IMR-90 (cell line): ENCODE results near the gene ERMARD. TPM values are rescaled to one million over a fixed set of nuclear protein-coding genes. Genes with fewer than 3 reads are reported as not detected.

Experiments
- ATAC-seq: fragments of 200-7000 bp; cut with Tn5 transposase; 2 replicates; pipeline ENCODE4 v1.9.1; 2020; ENCODE audit warnings: low read depth, mild to moderate bottlenecking, moderate library complexity
- BruUV-seq: library from RNA; stranded (reverse); fragments of 400-500 nt; replicated peaks from 2 replicates; lab custom pipeline; 2021; lab: Mats Ljungman, UMichigan
- CTCF ChIA-PET: fragments of 300-600 bp; formaldehyde crosslinking; extraction: SDS; loops from one replicate; lab custom pipeline; 2021; ENCODE audit warnings: antibody characterized with exemption; lab: Yijun Ruan, JAX
- POLR2A ChIA-PET: fragments of 300-600 bp; sonication (Branson Sonifier 250); formaldehyde crosslinking; loops from one replicate; lab custom pipeline; 2022; ENCODE audit warnings: antibody characterized with exemption; ENCODE audit not compliant: unreplicated experiment; lab: Charles Lee
- DNase-seq: peaks from one replicate; pipeline ENCODE4 v3.0.0; 2013
- H2AFZ ChIP-seq: replicated peaks from 2 replicates; pipeline ENCODE3; 2013; ENCODE audit warnings: low read length, mild to moderate bottlenecking; ENCODE audit not compliant: poor library complexity
- H2AK5ac ChIP-seq: 2 replicates; pipeline ENCODE4 v1.6.1; 2013; ENCODE audit warnings: low read depth, low read length, inconsistent platforms
- H2AK9ac ChIP-seq: replicated peaks from 2 replicates; pipeline ENCODE3; 2013; ENCODE audit warnings: mild to moderate bottlenecking, low read depth, low read length, moderate library complexity; ENCODE audit not compliant: poor library complexity
- H2BK120ac ChIP-seq: 2 replicates; pipeline ENCODE4 v1.6.1; 2013; ENCODE audit warnings: low read depth, low read length, inconsistent platforms
- H2BK15ac ChIP-seq: 3 replicates; pipeline ENCODE4 v1.6.1; 2013; ENCODE audit warnings: low read depth, low read length, inconsistent platforms
- H2BK20ac ChIP-seq: 2 replicates; pipeline ENCODE4 v1.6.1; 2013; ENCODE audit warnings: low read depth, mild to moderate bottlenecking, inconsistent platforms, low read length, moderate library complexity
- H2BK5ac ChIP-seq: 2 replicates; pipeline ENCODE4 v1.6.1; 2013; ENCODE audit warnings: mild to moderate bottlenecking, low read depth, low read length, inconsistent platforms; ENCODE audit not compliant: poor library complexity, severe bottlenecking
- H3K14ac ChIP-seq: replicated peaks from 2 replicates; pipeline ENCODE4 v1.6.1; 2013; ENCODE audit warnings: low read depth, low read length, inconsistent platforms
- H3K18ac ChIP-seq: 2 replicates; pipeline ENCODE4 v1.6.1; 2013; ENCODE audit warnings: low read depth, low read length, control low read depth
- H3K23ac ChIP-seq: 2 replicates; pipeline ENCODE4 v1.6.1; 2013; ENCODE audit warnings: low read depth, low read length, inconsistent platforms
- H3K27ac ChIP-seq: 2 replicates; pipeline ENCODE4 v1.5.1; 2013; ENCODE audit warnings: mild to moderate bottlenecking, control low read depth, low read length; ENCODE audit not compliant: insufficient read depth
- H3K27me3 ChIP-seq: 2 replicates; pipeline ENCODE4 v1.6.1; 2013; ENCODE audit warnings: low read length; ENCODE audit not compliant: control insufficient read depth, insufficient read depth
- H3K36me3 ChIP-seq: 2 replicates; pipeline ENCODE4 v1.6.1; 2013; ENCODE audit warnings: low read length, mixed read lengths; ENCODE audit not compliant: control insufficient read depth, insufficient read depth
- H3K4ac ChIP-seq: 2 replicates; pipeline ENCODE4 v1.6.1; 2013; ENCODE audit warnings: low read depth, low read length, inconsistent platforms
- H3K4me1 ChIP-seq: 2 replicates; pipeline ENCODE4 v1.6.1; 2013; ENCODE audit warnings: low read length, mixed read lengths; ENCODE audit not compliant: control insufficient read depth, insufficient read depth
- H3K4me2 ChIP-seq: 2 replicates; pipeline ENCODE4 v1.6.1; 2013; ENCODE audit warnings: low read depth, mild to moderate bottlenecking, control low read depth, low read length, moderate library complexity
- H3K4me3 ChIP-seq: 2 replicates; pipeline ENCODE4 v1.5.1; 2013; ENCODE audit warnings: low read depth, mild to moderate bottlenecking, control low read depth, low read length, moderate library complexity; ENCODE audit not compliant: insufficient read depth
- H3K56ac ChIP-seq: 2 replicates; pipeline ENCODE4 v1.6.1; 2013; ENCODE audit warnings: low read length, inconsistent platforms; ENCODE audit not compliant: insufficient read depth; ENCODE audit errors: extremely low read depth
- H3K79me1 ChIP-seq, 2 experiments: 2 replicates each; pipeline ENCODE4 v1.6.1; 2013; ENCODE audit warnings: low read length in 2 of 2, inconsistent platforms in 1 of 2, low read depth in 1 of 2
- H3K9ac ChIP-seq: 2 replicates; pipeline ENCODE4 v1.6.1; 2013; ENCODE audit warnings: low read depth, low read length, control low read depth
- H3K9me1 ChIP-seq: 2 replicates; pipeline ENCODE4 v1.6.1; 2013; ENCODE audit warnings: low read length, inconsistent platforms; ENCODE audit not compliant: insufficient read depth
- H3K9me3 ChIP-seq: 2 replicates; pipeline ENCODE4 v1.6.1; 2013; ENCODE audit warnings: low read length; ENCODE audit not compliant: control insufficient read depth, insufficient read depth
- H4K20me1 ChIP-seq: 2 replicates; pipeline ENCODE4 v1.6.1; 2013; ENCODE audit warnings: low read length, inconsistent platforms; ENCODE audit not compliant: insufficient read depth
- H4K5ac ChIP-seq: 2 replicates; pipeline ENCODE4 v1.6.1; 2013; ENCODE audit warnings: mild to moderate bottlenecking, low read depth, low read length, control low read depth
- H4K8ac ChIP-seq, 2 experiments: 2 replicates each; pipeline ENCODE4 v1.6.1; 2013; ENCODE audit warnings: low read depth in 2 of 2, low read length in 2 of 2, control low read depth in 1 of 2, inconsistent platforms in 1 of 2
- H4K91ac ChIP-seq: 2 replicates; pipeline ENCODE4 v1.6.1; 2013; ENCODE audit warnings: low read depth, low read length, inconsistent platforms; ENCODE audit not compliant: insufficient read depth
- BHLHE40 ChIP-seq: fragments of 150-350 bp; IDR thresholded peaks from 2 replicates; pipeline ENCODE4 v1.6.1; 2016; ENCODE audit warnings: mild to moderate bottlenecking, low read depth, low read length
- CHD1 ChIP-seq: IDR thresholded peaks from 2 replicates; pipeline ENCODE4 v1.6.1; 2012; ENCODE audit warnings: low read depth, low read length, improper control_type of control experiment
- FOS ChIP-seq: fragments of 150-350 bp; IDR thresholded peaks from 2 replicates; pipeline ENCODE4 v1.6.1; 2016; ENCODE audit warnings: low read depth, low read length
- MAFK ChIP-seq: IDR thresholded peaks from 2 replicates; pipeline ENCODE4 v1.6.1; 2012; ENCODE audit warnings: low read depth, low read length, improper control_type of control experiment
- MAZ ChIP-seq: IDR thresholded peaks from 2 replicates; pipeline ENCODE4 v1.6.1; 2012; ENCODE audit warnings: low read depth, mild to moderate bottlenecking, low read length, improper control_type of control experiment, moderate library complexity, borderline replicate concordance
- MXI1 ChIP-seq: IDR thresholded peaks from 2 replicates; pipeline ENCODE4 v1.6.1; 2012; ENCODE audit warnings: low read depth, mild to moderate bottlenecking, low read length, moderate library complexity, borderline replicate concordance
- NFE2L2 ChIP-seq: fragments of 150-350 bp; IDR thresholded peaks from 2 replicates; pipeline ENCODE4 v1.6.1; 2016; ENCODE audit warnings: low read depth, mild to moderate bottlenecking, low read length
- RAD21 ChIP-seq: IDR thresholded peaks from 2 replicates; pipeline ENCODE4 v1.6.1; 2012; ENCODE audit warnings: low read length, improper control_type of control experiment
- RCOR1 ChIP-seq: IDR thresholded peaks from 2 replicates; pipeline ENCODE4 v1.6.1; 2012; ENCODE audit warnings: mild to moderate bottlenecking, low read length, improper control_type of control experiment; ENCODE audit not compliant: insufficient replicate concordance
- RFX5 ChIP-seq: IDR thresholded peaks from 2 replicates; pipeline ENCODE4 v1.8.0; 2012; ENCODE audit warnings: low read depth, mild to moderate bottlenecking, low read length, moderate library complexity
- SMC3 ChIP-seq: fragments of 150-350 bp; IDR thresholded peaks from 2 replicates; pipeline ENCODE4 v1.6.1; 2016; ENCODE audit warnings: low read depth, mild to moderate bottlenecking, antibody characterized with exemption, low read length, moderate library complexity
- WGBS, 2 experiments: methylation state at CpG; one replicate each; pipeline versions ENCODE4 v1.1.5 to v1.1.7; 2013; ENCODE audit warnings: missing lambda C conversion rate in 2 of 2; ENCODE audit not compliant: insufficient read length in 1 of 2; ENCODE audit errors: extremely low coverage in 2 of 2; 5-methylcytosine and 5-hydroxymethylcytosine counted together
- dilution Hi-C: fragments of 300-500 bp; cut with HindIII; formaldehyde crosslinking; loops from one replicate; pipeline ENCODE4 v1.14.3; 2018; ENCODE audit warnings: low sequenced_read_pairs; ENCODE audit not compliant: unreplicated experiment
- in situ Hi-C: fragments of 300-500 bp; cut with MboI; formaldehyde crosslinking; loops from 3 replicates; pipeline ENCODE4 v1.14.3; 2019; ENCODE audit warnings: low sequenced_read_pairs, inconsistent platforms, mixed read lengths
- intact Hi-C: fragments of 100-400 bp; cut with micrococcal nuclease; formaldehyde crosslinking; loops from 2 replicates; pipeline ENCODE4 v1.10.0; 2022
- polyA plus RNA-seq, 3 experiments: library from polyadenylated mRNA; depleted of rRNA; stranded (reverse); fragments of >200 nt; gene quantifications; 2 replicates each; pipeline ENCODE4 v1.2.3, GENCODE V29; 2012; ENCODE audit warnings: low replicate concordance in 1 of 3
- total RNA-seq: library from RNA; depleted of rRNA; stranded (reverse); fragments of >200 nt; gene quantifications from 2 replicates; pipeline ENCODE4 v1.2.3, GENCODE V29; 2012
- TF ChIP-seq, protein P1 (sequence below): fragments of 150-350 bp; IDR thresholded peaks from 2 replicates; pipeline ENCODE4 v1.6.1; 2017; ENCODE audit warnings: mild to moderate bottlenecking, antibody characterized with exemption, low read length, low read depth
- TF ChIP-seq, protein P2 (sequence below): conservative IDR thresholded peaks from 2 replicates; pipeline ENCODE4 v1.5.1; 2012; ENCODE audit warnings: mild to moderate bottlenecking, low read depth, low read length, improper control_type of control experiment

The ERMARD gene
- total and polyA plus RNA-seq, 2 of the 4 experiments (the other 2 are of a cell fraction): 15.1 to 25.4 TPM

DNA sequence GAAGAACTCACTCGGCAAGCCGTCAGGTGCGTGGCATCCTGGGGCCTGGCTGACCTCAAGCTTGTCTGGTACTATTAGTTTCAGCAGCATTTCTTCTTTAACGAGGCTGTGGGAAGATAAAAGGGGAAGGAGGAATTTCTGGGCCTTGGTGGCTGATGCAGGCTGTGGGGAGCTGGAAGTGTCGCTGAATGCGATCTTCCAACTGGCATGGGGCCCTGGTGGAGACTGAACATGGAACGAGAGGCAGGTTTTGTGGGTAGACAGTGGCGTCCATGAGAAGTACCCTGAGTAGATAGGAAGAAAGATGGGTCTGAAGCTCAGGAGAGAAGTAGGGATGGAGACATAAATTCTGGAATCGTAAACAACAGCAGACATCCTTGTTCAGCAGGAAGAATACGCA is 23.9 kb downstream of the ERMARD start:
- Histone ChIP-seq H3K18ac (no peak overlapping the region), H3K4me2 (no peak overlapping the region), H3K14ac (no peak overlapping the region), H3K56ac (no peak overlapping the region), H2BK5ac (no peak overlapping the region), H2AK5ac (no peak overlapping the region), H4K91ac (no peak overlapping the region), H4K20me1 (no peaks in the 10 kb centered on the region), H3K9me3 (no peaks in the 10 kb centered on the region), H3K36me3 (peaks cover 29% of the 10 kb centered on the region), H3K4me3 (no peak overlapping the region), H3K23ac (no peak overlapping the region), H2BK20ac (no peak overlapping the region), H3K9me1 (no peaks in the 10 kb centered on the region; the same call in 1 of the 2 replicates), H3K4ac (no peak overlapping the region; the same call in 1 of the 2 replicates), H2AK9ac (no peak overlapping the region), H3K4me1 (peaks cover 6% of the 10 kb centered on the region; the same call in 1 of the 2 replicates), H2AFZ (no peak overlapping the region), H3K9ac (no peak overlapping the region), H3K27ac (no peak overlapping the region), H2BK15ac (no peak overlapping the region), H2BK120ac (no peak overlapping the region), H3K79me1 (no peaks in the 10 kb centered on the region), H4K5ac (no peak overlapping the region), H3K27me3 (no peaks in the 10 kb centered on the region), H4K8ac (no peak overlapping the region)
- no TSS peak for BruUV-seq
- in situ Hi-C loops: no loop called here
- DNase-seq: no peak
- ChIA-PET POLR2A (no interaction called here), CTCF (no interaction called here)
- ATAC-seq: no peak
- TF ChIP-seq BHLHE40 (no peak), MAZ (no peak), RAD21 (no peak), RCOR1 (no peak), SMC3 (no peak), CHD1 (no peak), RFX5 (no peak), FOS (no peak), MXI1 (no peak), NFE2L2 (no peak), MAFK (no peak)
- TF ChIP-seq, protein P1, sequence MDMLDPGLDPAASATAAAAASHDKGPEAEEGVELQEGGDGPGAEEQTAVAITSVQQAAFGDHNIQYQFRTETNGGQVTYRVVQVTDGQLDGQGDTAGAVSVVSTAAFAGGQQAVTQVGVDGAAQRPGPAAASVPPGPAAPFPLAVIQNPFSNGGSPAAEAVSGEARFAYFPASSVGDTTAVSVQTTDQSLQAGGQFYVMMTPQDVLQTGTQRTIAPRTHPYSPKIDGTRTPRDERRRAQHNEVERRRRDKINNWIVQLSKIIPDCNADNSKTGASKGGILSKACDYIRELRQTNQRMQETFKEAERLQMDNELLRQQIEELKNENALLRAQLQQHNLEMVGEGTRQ: no peak
- TF ChIP-seq, protein P2, sequence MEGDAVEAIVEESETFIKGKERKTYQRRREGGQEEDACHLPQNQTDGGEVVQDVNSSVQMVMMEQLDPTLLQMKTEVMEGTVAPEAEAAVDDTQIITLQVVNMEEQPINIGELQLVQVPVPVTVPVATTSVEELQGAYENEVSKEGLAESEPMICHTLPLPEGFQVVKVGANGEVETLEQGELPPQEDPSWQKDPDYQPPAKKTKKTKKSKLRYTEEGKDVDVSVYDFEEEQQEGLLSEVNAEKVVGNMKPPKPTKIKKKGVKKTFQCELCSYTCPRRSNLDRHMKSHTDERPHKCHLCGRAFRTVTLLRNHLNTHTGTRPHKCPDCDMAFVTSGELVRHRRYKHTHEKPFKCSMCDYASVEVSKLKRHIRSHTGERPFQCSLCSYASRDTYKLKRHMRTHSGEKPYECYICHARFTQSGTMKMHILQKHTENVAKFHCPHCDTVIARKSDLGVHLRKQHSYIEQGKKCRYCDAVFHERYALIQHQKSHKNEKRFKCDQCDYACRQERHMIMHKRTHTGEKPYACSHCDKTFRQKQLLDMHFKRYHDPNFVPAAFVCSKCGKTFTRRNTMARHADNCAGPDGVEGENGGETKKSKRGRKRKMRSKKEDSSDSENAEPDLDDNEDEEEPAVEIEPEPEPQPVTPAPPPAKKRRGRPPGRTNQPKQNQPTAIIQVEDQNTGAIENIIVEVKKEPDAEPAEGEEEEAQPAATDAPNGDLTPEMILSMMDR: no peak
- intact Hi-C loops: no loop called here
- 93% methylated on average over 3 of the region's 10 CpGs; no CpG with 5 or more reads in 1 of the 2 experiments for WGBS, 2 experiments
- dilution Hi-C loops: no loop called here
